Measurements from ENCODE around the gene TNIP1. TPM values are rescaled to one million over a fixed set of nuclear protein-coding genes. Genes with fewer than 3 reads are reported as not detected.

Gene TNIP1
- total RNA-seq, 1 donor from 2014 or later = 304 TPM

DNA sequence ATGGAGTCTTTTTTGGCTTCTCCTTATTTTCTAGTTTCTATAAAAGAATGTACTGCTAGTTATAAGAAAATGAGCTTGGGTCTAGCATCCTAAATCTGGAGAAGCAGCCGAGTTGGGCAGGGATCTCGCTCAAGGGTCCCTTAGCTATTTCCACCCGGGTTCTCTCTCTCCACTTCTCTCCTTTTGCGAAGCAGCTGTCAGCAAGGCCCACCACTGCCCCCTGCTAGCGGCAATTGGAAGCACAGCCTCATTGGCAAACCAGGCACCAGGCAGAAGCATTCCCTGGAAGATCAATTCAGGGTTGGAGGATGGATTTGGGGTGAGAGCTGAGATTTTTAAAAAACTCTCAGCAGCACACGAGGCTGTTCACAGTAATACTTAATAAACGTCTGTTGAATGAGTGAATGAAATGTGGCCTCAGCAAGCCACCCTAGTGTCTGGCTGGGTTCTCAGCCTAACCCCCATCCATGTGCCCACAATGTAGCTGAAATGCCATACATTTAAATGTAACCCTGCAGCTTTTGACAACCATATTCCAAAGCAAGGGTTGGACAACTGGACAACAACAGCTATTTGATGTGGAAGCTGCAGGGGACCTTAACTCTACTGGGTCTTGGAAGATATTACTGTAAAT is 34.6 kb upstream of the TNIP1 start:
- H3K36me3 Mint-ChIP-seq (ENCODE audit: low read depth) = peaks cover 31% of the 10 kb centered on the region
- no peaks in the 10 kb centered on the region for H3K9me3 Mint-ChIP-seq
- no peak overlapping the region for H3K4me3 Mint-ChIP-seq
- H3K4me1 Mint-ChIP-seq (ENCODE audit: low read depth) = peaks cover 5% of the 10 kb centered on the region
- no peaks in the 10 kb centered on the region for H3K27me3 Mint-ChIP-seq (ENCODE audit: insufficient read depth)
- H3K27ac Mint-ChIP-seq = no peak overlapping the region
- peak; percentile 40 for DNase-seq (ENCODE audit: low spot score)
- intact Hi-C loops (cut with micrococcal nuclease) = loop anchor here (1.0 to 5.0 kb wide), 5 partner anchors 17 to 555 kb away; no protein-coding TSS in a partner anchor

DNA sequence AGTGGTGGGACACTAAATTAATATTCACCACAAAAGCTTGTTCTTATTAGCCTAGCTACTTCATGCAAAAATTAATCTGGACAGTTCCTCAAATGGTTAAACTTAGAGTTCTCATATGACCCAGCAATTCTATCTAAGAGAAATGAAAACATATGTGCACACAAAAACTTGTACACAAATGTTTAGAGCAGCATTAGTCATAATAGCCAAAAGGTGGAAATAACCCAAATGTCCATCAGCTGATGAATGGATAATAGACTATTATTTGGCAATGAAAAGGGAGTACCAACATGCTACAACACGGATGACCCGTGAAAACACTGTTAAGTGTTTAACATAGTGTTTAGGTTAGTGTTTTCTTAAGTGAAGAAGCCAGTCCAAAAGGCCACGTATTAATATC is 32.8 kb upstream of the TNIP1 start:
- H3K4me3 Mint-ChIP-seq = no peak overlapping the region
- H3K4me1 Mint-ChIP-seq (ENCODE audit: low read depth) = peaks cover 5% of the 10 kb centered on the region
- intact Hi-C loops (cut with micrococcal nuclease) = loop anchor here (2.0 kb wide), 2 partner anchors 15 to 553 kb away; no protein-coding TSS in a partner anchor
- no peak for DNase-seq (ENCODE audit: low spot score)
- H3K9me3 Mint-ChIP-seq = no peaks in the 10 kb centered on the region
- H3K36me3 Mint-ChIP-seq (ENCODE audit: low read depth) = peaks cover 26% of the 10 kb centered on the region
- no peak overlapping the region for H3K27ac Mint-ChIP-seq
- H3K27me3 Mint-ChIP-seq (ENCODE audit: insufficient read depth) = no peaks in the 10 kb centered on the region

GRCh38 chr5:151110992-151111391 is 30.2 kb upstream of the TNIP1 start:
- Mint-ChIP-seq H3K4me1 (ENCODE audit: low read depth) (peaks cover 5% of the 10 kb centered on the region), H3K4me3 (no peak overlapping the region), H3K27ac (no peak overlapping the region), H3K36me3 (ENCODE audit: low read depth) (peaks cover 35% of the 10 kb centered on the region), H3K27me3 (ENCODE audit: insufficient read depth) (no peaks in the 10 kb centered on the region), H3K9me3 (no peaks in the 10 kb centered on the region)
- no peak for DNase-seq (ENCODE audit: low spot score)
- intact Hi-C loops (cut with micrococcal nuclease) = no loop called here

GRCh38 chr5:151110122-151110681 is 29.4 kb upstream of the TNIP1 start:
- Mint-ChIP-seq H3K4me1 (ENCODE audit: low read depth) (peaks cover under 1% of the 10 kb centered on the region), H3K36me3 (ENCODE audit: low read depth) (peaks cover 40% of the 10 kb centered on the region), H3K27ac (no peak overlapping the region), H3K4me3 (no peak overlapping the region), H3K27me3 (ENCODE audit: insufficient read depth) (no peaks in the 10 kb centered on the region), H3K9me3 (no peaks in the 10 kb centered on the region)
- DNase-seq (ENCODE audit: low spot score) = no peak
- intact Hi-C loops (cut with micrococcal nuclease) = no loop called here

DNA sequence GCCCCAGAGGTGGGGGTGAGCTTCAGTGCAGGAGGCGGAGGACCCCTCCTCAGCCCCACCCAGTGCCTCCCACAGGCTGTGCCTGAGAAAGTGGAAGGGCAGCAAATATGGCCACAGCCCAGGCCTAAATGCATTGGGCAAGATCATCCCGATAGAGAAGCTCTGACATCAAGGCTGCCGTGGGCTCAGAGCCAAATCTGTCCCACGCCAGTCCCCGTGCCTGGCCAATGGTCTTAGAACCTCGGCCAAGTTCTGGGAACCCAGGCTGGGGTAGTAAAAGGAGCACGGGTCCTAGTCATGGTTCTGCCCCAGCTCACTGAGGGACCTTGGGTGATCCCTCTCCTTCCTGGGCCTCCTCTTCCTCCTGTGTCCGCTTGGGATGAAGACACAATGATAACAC is 27.7 kb upstream of the TNIP1 start:
- no peak overlapping the region for H3K4me3 Mint-ChIP-seq

DNA sequence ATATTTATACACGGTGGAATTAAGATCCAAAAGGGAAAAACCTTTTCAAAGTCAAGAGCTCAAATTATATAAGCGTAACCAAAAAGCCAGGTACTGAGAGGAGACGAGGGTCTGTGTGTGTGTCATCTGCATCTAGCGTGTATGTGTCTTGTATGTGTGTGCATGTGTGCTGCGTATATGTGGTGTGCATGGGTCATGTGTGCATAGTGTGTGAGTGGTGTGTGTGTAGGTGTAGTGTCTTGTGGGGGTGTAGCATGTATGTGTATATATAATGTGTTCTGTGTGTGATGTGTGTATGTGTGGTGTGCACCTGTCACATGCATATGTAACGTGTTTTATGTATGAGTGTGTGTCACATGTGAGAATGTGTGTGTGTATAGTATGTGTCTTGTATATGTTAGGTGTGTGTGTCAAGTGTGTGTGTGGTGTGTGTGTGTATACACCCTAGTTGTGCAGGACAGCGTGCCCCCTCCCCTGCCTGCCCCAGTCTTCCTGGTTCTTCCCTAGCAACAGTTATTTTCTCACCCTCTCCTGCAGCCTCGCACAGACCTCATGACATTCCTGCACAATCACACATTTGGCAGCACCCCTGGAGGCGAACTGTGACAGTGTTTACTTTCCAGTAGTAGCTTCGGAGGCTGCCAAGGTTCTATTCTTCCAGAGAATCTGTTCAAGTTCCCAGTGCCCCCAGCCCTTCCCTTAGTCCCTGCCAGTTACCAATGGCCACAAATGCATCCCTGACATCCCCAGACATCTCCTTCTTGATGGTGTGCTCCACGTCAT is 27.1 kb upstream of the TNIP1 start:
- H3K27ac Mint-ChIP-seq = peak overlapping the region; percentile 53
- no peak overlapping the region for H3K4me3 Mint-ChIP-seq
- intact Hi-C loops (cut with micrococcal nuclease) = no loop called here
- H3K9me3 Mint-ChIP-seq = no peaks in the 10 kb centered on the region
- no peaks in the 10 kb centered on the region for H3K4me1 Mint-ChIP-seq (ENCODE audit: low read depth)
- H3K36me3 Mint-ChIP-seq (ENCODE audit: low read depth) = peaks cover 48% of the 10 kb centered on the region
- no peak for DNase-seq (ENCODE audit: low spot score)
- no peaks in the 10 kb centered on the region for H3K27me3 Mint-ChIP-seq (ENCODE audit: insufficient read depth)

More for the DNA sequence above, 27.7 kb upstream of the TNIP1 start:
- no peaks in the 10 kb centered on the region for H3K9me3 Mint-ChIP-seq
- H3K36me3 Mint-ChIP-seq (ENCODE audit: low read depth) = peaks cover 46% of the 10 kb centered on the region
- intact Hi-C loops (cut with micrococcal nuclease) = no loop called here
- no peaks in the 10 kb centered on the region for H3K4me1 Mint-ChIP-seq (ENCODE audit: low read depth)
- DNase-seq (ENCODE audit: low spot score) = no peak
- H3K27me3 Mint-ChIP-seq (ENCODE audit: insufficient read depth) = no peaks in the 10 kb centered on the region
- H3K27ac Mint-ChIP-seq = no peak overlapping the region

GRCh38 chr5:151107084-151107483 is 26.2 kb upstream of the TNIP1 start:
- H3K36me3 Mint-ChIP-seq (ENCODE audit: low read depth) = peaks cover 50% of the 10 kb centered on the region
- intact Hi-C loops (cut with micrococcal nuclease) = no loop called here
- no peaks in the 10 kb centered on the region for H3K9me3 Mint-ChIP-seq
- DNase-seq (ENCODE audit: low spot score) = no peak
- H3K4me1 Mint-ChIP-seq (ENCODE audit: low read depth) = no peaks in the 10 kb centered on the region
- H3K27ac Mint-ChIP-seq = no peak overlapping the region
- H3K4me3 Mint-ChIP-seq = no peak overlapping the region
- H3K27me3 Mint-ChIP-seq (ENCODE audit: insufficient read depth) = no peaks in the 10 kb centered on the region

- H3K36me3 Mint-ChIP-seq (ENCODE audit: low read depth) = peaks cover 55% of the 10 kb centered on the region
- no peaks in the 10 kb centered on the region for H3K27me3 Mint-ChIP-seq (ENCODE audit: insufficient read depth)
- H3K4me3 Mint-ChIP-seq = no peak overlapping the region
- no peaks in the 10 kb centered on the region for H3K9me3 Mint-ChIP-seq
- no peaks in the 10 kb centered on the region for H3K4me1 Mint-ChIP-seq (ENCODE audit: low read depth)
- peak overlapping the region; percentile 7 for H3K27ac Mint-ChIP-seq
- intact Hi-C loops (cut with micrococcal nuclease) = no loop called here
- DNase-seq (ENCODE audit: low spot score) = no peak
These were observed 25.7 kb upstream of the TNIP1 start for GRCh38 chr5:151106509-151106908.

- Mint-ChIP-seq H3K9me3 (no peaks in the 10 kb centered on the region), H3K36me3 (ENCODE audit: low read depth) (peaks cover 58% of the 10 kb centered on the region), H3K27ac (no peak overlapping the region), H3K27me3 (ENCODE audit: insufficient read depth) (no peaks in the 10 kb centered on the region), H3K4me3 (no peak overlapping the region), H3K4me1 (ENCODE audit: low read depth) (no peaks in the 10 kb centered on the region)
- no peak for DNase-seq (ENCODE audit: low spot score)
- intact Hi-C loops (cut with micrococcal nuclease) = no loop called here
These were observed 25.2 kb upstream of the TNIP1 start for GRCh38 chr5:151106043-151106442.

DNA sequence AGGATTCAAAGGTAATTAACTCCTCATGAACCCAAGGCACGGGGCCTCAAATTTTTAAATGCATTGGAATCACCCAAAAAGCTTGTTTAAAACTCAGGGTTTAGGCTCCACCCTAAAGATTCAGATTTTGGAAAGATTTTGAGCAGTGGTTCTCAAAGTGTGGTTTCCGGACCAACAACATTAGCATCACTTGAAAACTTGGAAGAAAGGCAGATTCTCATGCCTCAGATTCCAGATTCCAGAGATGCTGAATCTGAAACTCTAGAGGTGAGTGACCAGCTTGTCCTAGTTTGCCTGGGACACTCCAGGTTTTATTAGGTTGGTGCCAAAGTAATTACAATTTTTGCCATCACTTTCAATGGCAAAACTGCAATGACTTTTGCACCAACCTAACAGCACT is 24.7 kb upstream of the TNIP1 start:
- H3K27me3 Mint-ChIP-seq (ENCODE audit: insufficient read depth) = no peaks in the 10 kb centered on the region
- DNase-seq (ENCODE audit: low spot score) = no peak
- no peak overlapping the region for H3K4me3 Mint-ChIP-seq
- intact Hi-C loops (cut with micrococcal nuclease) = no loop called here
- peaks cover 61% of the 10 kb centered on the region for H3K36me3 Mint-ChIP-seq (ENCODE audit: low read depth)
- H3K27ac Mint-ChIP-seq = no peak overlapping the region
- H3K9me3 Mint-ChIP-seq = no peaks in the 10 kb centered on the region
- H3K4me1 Mint-ChIP-seq (ENCODE audit: low read depth) = peaks cover 3% of the 10 kb centered on the region

GRCh38 chr5:151104795-151105194 is 24.0 kb upstream of the TNIP1 start:
- no peaks in the 10 kb centered on the region for H3K9me3 Mint-ChIP-seq
- no peaks in the 10 kb centered on the region for H3K27me3 Mint-ChIP-seq (ENCODE audit: insufficient read depth)
- peaks cover 10% of the 10 kb centered on the region for H3K4me1 Mint-ChIP-seq (ENCODE audit: low read depth)
- intact Hi-C loops (cut with micrococcal nuclease) = no loop called here
- no peak for DNase-seq (ENCODE audit: low spot score)
- no peak overlapping the region for H3K4me3 Mint-ChIP-seq
- peaks cover 69% of the 10 kb centered on the region for H3K36me3 Mint-ChIP-seq (ENCODE audit: low read depth)
- no peak overlapping the region for H3K27ac Mint-ChIP-seq

- Mint-ChIP-seq H3K27ac (no peak overlapping the region), H3K4me3 (no peak overlapping the region), H3K27me3 (ENCODE audit: insufficient read depth) (no peaks in the 10 kb centered on the region), H3K36me3 (ENCODE audit: low read depth) (peaks cover 65% of the 10 kb centered on the region), H3K9me3 (no peaks in the 10 kb centered on the region), H3K4me1 (ENCODE audit: low read depth) (peaks cover 41% of the 10 kb centered on the region)
- no peak for DNase-seq (ENCODE audit: low spot score)
- intact Hi-C loops (cut with micrococcal nuclease) = no loop called here
These were observed 20.9 kb upstream of the TNIP1 start for GRCh38 chr5:151101746-151102145.

- Mint-ChIP-seq H3K36me3 (ENCODE audit: low read depth) (peaks cover 61% of the 10 kb centered on the region), H3K27ac (no peak overlapping the region), H3K9me3 (no peaks in the 10 kb centered on the region), H3K27me3 (ENCODE audit: insufficient read depth) (no peaks in the 10 kb centered on the region), H3K4me3 (no peak overlapping the region), H3K4me1 (ENCODE audit: low read depth) (peaks cover 47% of the 10 kb centered on the region)
- DNase-seq (ENCODE audit: low spot score) = no peak
- intact Hi-C loops (cut with micrococcal nuclease) = no loop called here
These were observed 20.3 kb upstream of the TNIP1 start for GRCh38 chr5:151101151-151101550.

Data from activated T-helper 1 cell treated with anti-CD3 and anti-CD28 coated beads, Interleukin-12 subunit alpha, Interleukin-12 subunit beta, Interleukin-2, Interleukin-4 antibody, amounts not matched to agents 30 ng/mL and 10 ng/mL and 1 ng/mL, durations not matched to agents 14 hours and 24 hours and 36 hours (primary cell).